Esophagus (tissue), 2 donors: Measurements from ENCODE around the gene GRM7. TPM values are rescaled to one million over a fixed set of nuclear protein-coding genes. Genes with fewer than 3 reads are reported as not detected.

Experiments used
- H3K27ac ChIP-seq, 2 donors: one replicate each; pipeline ENCODE4 v1.5.1; 2013; ENCODE audit warnings: low read depth in 2 of 2, mild to moderate bottlenecking in 2 of 2, inconsistent platforms in 1 of 2, low read length in 1 of 2, moderate library complexity in 1 of 2
- H3K27me3 ChIP-seq, 2 donors: one replicate each; pipeline ENCODE4 v1.6.1; 2013; ENCODE audit warnings: low read length in 2 of 2, control low read depth in 1 of 2, mild to moderate bottlenecking in 1 of 2; ENCODE audit not compliant: insufficient read depth in 2 of 2, control insufficient read depth in 1 of 2
- H3K36me3 ChIP-seq, 2 donors: one replicate each; pipeline ENCODE4 v1.6.1; 2013; ENCODE audit warnings: low read length in 1 of 2; ENCODE audit not compliant: control insufficient read depth in 2 of 2, insufficient read depth in 2 of 2
- H3K4me1 ChIP-seq, 2 donors: one replicate each; pipeline ENCODE4 v1.6.1; 2013; ENCODE audit warnings: low read length in 1 of 2; ENCODE audit not compliant: control insufficient read depth in 2 of 2, insufficient read depth in 2 of 2
- H3K4me3 ChIP-seq, 2 donors: one replicate each; pipeline ENCODE4 v1.5.1; 2013; ENCODE audit warnings: low read length in 2 of 2, mild to moderate bottlenecking in 2 of 2, low read depth in 1 of 2, moderate library complexity in 1 of 2
- H3K9me3 ChIP-seq, 2 donors: one replicate each; pipeline ENCODE4 v1.6.1; 2013; ENCODE audit warnings: mild to moderate bottlenecking in 2 of 2, low read depth in 1 of 2, low read length in 1 of 2, moderate library complexity in 1 of 2; ENCODE audit not compliant: control insufficient read depth in 2 of 2, insufficient read depth in 1 of 2
- WGBS, 2 donors: extraction: QIAGEN DNeasy Blood & Tissue Kit; methylation state at CpG; one replicate each; pipeline ENCODE4 v1.1.7; 2013; 5-methylcytosine and 5-hydroxymethylcytosine counted together
- polyA plus RNA-seq, 2 donors: library from polyadenylated mRNA; stranded (reverse); fragments of 200-250 nt; gene quantifications; one replicate each; pipeline ENCODE4 v1.2.3, GENCODE V29; 2013
- donor health status: healthy with polysubstance abuse.
- donor health status: Bipolar disorder and iron deficiency.

GRM7 gene
- polyA plus RNA-seq, 2 donors: 0.01 TPM; not detected in 1

DNA sequence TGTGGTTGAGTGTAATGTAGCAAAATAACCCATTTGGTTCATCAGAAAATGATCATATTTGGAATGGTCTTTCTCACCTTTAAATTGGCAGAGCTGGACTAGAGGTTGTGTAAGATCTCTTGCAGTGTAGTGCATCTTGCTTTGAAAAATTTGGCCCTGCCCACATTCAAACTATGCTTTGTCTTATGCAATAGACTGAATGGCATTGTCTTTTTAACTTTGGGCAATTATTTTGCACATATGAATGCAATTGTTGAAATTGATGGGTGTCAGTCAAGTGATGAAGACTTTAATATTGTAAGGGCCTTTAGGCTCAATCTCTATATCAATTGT is 381.4 kb downstream of the GRM7 start:
- H3K36me3 ChIP-seq: no peaks in the 10 kb centered on the region
- H3K27me3 ChIP-seq: no peaks in the 10 kb centered on the region
- H3K9me3 ChIP-seq: no peaks in the 10 kb centered on the region
- H3K27ac ChIP-seq: no peak overlapping the region
- no peaks in the 10 kb centered on the region for H3K4me1 ChIP-seq
- no peak overlapping the region for H3K4me3 ChIP-seq

DNA sequence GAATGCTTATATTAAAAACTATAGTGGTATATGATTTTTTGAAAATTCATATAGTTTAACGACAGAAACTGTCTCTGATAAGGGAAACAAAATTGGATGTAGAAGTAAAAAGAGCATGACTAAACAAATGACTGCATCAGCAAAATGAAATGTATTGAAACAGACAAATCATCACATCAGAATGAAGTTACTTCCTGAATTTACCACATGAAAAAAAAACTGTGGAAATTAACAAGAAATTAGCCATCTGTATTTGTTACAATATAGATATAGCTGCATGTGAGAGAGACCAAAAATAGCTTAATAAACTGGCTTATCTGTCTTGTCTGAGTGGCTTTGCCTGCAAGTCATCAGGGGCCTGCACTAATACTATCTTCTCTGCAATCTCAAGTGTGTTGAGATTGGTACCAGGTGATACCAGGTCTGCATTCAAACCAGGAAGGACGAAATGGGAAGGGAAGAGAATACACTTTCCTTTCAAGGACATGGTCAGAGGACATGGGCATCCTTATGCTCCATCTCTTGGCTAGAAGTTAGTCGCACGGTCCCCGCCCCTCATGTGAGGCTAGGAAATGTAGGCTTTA is 388.7 kb downstream of the GRM7 start:
- WGBS, 2 donors: 84 to 86% methylated on average over 5 of the region's 5 CpGs
- no peak overlapping the region for H3K27ac ChIP-seq
- H3K9me3 ChIP-seq: no peaks in the 10 kb centered on the region
- no peaks in the 10 kb centered on the region for H3K4me1 ChIP-seq
- no peaks in the 10 kb centered on the region for H3K36me3 ChIP-seq
- H3K4me3 ChIP-seq: no peak overlapping the region
- H3K27me3 ChIP-seq: no peaks in the 10 kb centered on the region

DNA sequence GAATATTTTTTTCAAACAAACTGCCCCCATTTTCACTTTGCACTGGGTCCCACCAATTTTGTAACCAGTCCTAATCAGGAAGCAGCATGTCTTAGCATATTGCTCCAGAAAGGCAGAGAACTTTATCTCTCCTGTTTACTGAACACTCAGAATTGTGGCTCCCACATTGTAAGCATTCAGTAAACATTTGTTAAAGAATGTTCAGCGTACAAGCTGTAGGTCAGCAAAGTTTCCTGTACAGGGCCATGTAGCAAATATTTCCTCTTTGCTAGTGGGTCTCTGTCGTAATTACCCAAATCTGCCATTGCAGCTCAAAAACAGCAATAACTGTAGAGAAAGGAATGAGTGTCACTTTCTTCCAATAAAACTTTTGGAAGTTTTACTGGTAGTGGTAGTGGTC is 393.3 kb downstream of the GRM7 start:
- Histone ChIP-seq H3K4me1 (no peaks in the 10 kb centered on the region), H3K27me3 (no peaks in the 10 kb centered on the region), H3K9me3 (no peaks in the 10 kb centered on the region), H3K4me3 (no peak overlapping the region), H3K36me3 (no peaks in the 10 kb centered on the region), H3K27ac (no peak overlapping the region)
- 60 to 62% methylated on average over 2 of the region's 2 CpGs for WGBS, 2 donors

DNA sequence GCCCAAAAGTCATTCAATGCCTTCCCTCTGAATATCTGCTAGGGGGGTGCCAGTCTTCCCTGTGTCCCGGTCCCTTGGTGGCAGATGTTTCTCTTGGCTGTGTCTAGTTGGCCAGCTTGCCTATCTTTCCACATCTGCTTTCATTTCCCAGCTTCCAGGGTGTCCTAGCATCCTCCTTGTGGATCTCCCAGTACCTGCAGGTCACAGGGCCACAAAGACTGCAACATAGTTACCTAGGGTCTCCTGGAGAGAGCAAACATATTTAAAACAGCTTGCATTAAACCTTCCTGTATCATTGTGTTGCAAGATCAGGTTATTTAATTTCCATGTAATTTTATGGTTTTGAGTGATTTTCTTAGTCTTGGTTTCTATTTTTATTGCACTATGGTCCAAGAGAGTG is 400.1 kb downstream of the GRM7 start:
- no peak overlapping the region for H3K4me3 ChIP-seq
- H3K27ac ChIP-seq: no peak overlapping the region
- H3K9me3 ChIP-seq: peaks cover 3 to 9% of the 10 kb centered on the region in 2 donors
- no peaks in the 10 kb centered on the region for H3K27me3 ChIP-seq
- H3K36me3 ChIP-seq: no peaks in the 10 kb centered on the region
- no peaks in the 10 kb centered on the region for H3K4me1 ChIP-seq
- 68 to 81% methylated on average over 1 of the region's 1 CpG for WGBS, 2 donors

DNA sequence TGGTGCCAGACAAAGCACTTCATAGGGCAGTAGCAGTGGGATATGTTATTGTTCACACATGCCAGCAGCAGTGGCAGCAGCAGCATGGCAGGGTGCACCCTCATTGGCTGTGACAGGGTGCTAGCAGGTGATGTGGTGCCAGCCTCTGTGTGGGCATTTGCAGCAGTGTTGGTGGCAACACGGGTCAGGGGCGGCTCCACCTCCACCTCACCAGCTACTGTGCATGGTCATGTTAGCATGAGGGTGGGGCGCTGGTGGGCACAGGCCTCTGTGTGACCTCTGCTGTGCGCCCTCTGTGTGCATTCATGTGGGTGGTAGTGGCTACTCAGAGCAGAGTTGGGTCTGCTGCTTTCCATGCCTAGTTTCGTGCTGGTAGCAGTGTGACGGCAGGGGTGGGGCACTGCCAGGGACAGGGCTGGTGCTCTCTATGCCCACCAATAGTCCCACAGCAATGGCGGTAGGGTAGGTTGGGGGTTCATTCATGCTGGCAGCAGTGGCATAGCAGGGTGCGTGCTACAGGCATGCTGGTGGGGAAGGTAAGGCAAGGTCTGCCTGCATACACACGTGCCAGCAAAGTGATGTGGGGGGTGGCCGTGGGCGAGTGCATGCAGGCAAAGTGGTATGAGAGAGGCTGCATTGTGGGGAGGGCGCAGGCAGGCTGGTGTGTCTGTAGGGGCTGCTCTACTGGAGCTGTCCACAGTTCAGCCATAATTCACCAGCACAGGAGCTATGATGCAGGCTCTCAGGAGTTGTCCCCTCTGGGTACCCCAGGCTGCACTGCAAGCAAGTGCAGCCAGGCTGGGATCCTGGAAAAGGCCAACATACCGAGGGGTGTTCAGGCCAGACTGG is 402.7 kb downstream of the GRM7 start:
- H3K36me3 ChIP-seq: no peaks in the 10 kb centered on the region
- 91 to 94% methylated on average over 13 of the region's 13 CpGs for WGBS, 2 donors

DNA sequence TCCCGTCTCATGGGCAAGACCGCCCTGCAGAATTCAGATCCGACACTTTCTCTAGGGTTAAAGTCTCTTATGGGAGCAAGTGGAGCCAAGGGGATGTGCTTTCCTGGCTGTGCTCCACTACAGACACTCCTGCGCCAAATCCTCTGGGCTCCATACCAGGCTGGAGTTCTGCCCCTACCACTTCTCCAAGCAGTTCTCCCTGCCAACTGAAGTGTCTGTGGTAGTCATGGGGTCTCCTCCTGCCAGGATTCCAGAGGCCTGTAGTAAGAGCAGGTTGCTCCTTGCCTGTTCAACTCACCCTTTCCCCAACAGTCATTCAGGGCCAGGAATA is 403.2 kb downstream of the GRM7 start:
- no peak overlapping the region for H3K4me3 ChIP-seq
- 84 to 93% methylated on average over 4 of the region's 4 CpGs for WGBS, 2 donors
- peaks cover 3 to 9% of the 10 kb centered on the region in 2 donors for H3K9me3 ChIP-seq
- no peaks in the 10 kb centered on the region for H3K36me3 ChIP-seq
- H3K27ac ChIP-seq: no peak overlapping the region
- no peaks in the 10 kb centered on the region for H3K4me1 ChIP-seq
- no peaks in the 10 kb centered on the region for H3K27me3 ChIP-seq

More for the DNA sequence above, 402.7 kb downstream of the GRM7 start:
- Histone ChIP-seq H3K27ac (no peak overlapping the region), H3K4me1 (no peaks in the 10 kb centered on the region), H3K4me3 (no peak overlapping the region), H3K9me3 (peaks cover 3 to 9% of the 10 kb centered on the region in 2 donors), H3K27me3 (no peaks in the 10 kb centered on the region)

DNA sequence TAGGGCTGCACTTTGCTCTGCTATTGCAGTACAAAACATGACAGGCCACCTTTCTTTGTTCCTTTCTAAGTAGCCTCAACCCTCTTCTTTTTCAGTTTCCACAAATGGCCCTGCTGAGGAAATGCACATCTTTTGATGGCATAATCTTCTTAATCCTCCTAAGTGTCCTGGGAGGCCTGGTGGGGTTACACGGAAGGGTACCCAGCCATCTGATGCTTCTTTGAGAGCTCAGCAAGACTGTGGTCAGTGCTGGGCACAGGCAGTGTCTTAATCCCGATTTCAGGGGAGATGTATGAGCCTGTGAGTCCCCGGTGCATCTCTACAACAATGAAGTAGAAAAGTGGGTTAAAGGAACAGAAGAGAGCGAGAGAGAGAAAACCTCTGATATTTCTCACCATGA is 404.8 kb downstream of the GRM7 start:
- Histone ChIP-seq H3K36me3 (no peaks in the 10 kb centered on the region), H3K27me3 (no peaks in the 10 kb centered on the region), H3K9me3 (peaks cover 3 to 9% of the 10 kb centered on the region in 2 donors), H3K27ac (no peak overlapping the region), H3K4me1 (no peaks in the 10 kb centered on the region), H3K4me3 (no peak overlapping the region)
- WGBS, 2 donors: 57 to 58% methylated on average over 4 of the region's 4 CpGs

DNA sequence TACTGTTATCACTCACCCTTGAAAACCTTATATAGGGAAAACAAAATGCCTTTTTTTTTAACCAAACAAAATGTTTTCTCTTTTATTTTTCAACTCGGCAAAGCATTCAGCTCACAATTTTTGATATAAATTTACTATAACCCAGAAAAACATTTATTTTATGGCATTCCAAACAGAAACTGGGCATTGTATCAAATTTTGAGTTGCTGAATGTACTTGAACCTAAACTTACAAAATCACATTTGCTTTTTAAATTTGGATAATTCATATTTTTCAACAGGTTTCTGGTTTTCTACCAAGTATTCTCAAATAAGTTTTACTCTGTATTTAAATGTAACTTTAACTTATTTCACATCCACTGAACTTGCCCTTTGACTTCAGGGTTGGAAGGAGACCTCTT is 405.6 kb downstream of the GRM7 start:
- Histone ChIP-seq H3K9me3 (peaks cover 3 to 9% of the 10 kb centered on the region in 2 donors), H3K27me3 (no peaks in the 10 kb centered on the region), H3K4me3 (no peak overlapping the region), H3K27ac (no peak overlapping the region), H3K36me3 (no peaks in the 10 kb centered on the region), H3K4me1 (no peaks in the 10 kb centered on the region)
- 58 to 78% methylated on average over 1 of the region's 1 CpG for WGBS, 2 donors

DNA sequence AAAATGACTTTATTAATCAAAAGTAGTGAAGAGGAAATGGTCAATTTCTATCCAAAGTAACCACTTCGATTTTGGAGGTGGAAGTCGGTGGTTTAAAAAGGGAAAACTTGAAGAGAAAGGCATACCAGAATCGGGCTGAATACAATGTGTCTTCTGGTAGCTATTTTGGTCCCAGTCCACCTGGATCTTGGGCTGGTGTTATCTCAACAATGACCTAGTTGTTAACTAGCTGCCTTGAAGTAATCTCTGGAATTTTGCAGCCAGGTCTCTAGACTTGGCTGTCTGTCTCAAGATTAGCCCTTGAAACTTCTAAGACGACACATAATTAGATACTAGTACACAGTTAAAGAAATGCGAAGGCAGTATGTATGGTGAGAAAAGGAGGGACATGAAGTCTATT is 409.8 kb downstream of the GRM7 start:
- Histone ChIP-seq H3K36me3 (no peaks in the 10 kb centered on the region), H3K27me3 (no peaks in the 10 kb centered on the region), H3K4me1 (no peaks in the 10 kb centered on the region), H3K9me3 (no peaks in the 10 kb centered on the region), H3K4me3 (no peak overlapping the region), H3K27ac (no peak overlapping the region)
- 79 to 80% methylated on average over 5 of the region's 5 CpGs for WGBS, 2 donors

DNA sequence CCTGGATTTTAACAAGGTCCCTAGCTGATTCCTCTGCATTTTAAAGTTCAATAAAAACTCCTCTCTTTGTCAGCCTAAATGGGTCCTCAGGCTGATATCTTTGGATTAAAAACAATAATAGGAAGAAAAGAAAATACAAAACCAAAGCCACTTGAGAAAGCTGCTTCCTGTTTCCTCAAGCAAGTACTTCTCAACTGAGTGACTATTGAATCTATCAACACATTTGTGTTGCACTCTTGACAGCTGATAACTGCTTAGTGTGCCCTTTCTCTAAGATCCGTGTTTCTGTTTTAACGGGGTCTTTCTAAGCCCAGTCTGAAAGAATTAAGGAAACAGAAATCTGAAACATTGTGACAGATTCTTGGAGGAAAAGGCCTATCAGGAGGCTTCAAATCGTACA is 410.7 kb downstream of the GRM7 start:
- Histone ChIP-seq H3K27me3 (no peaks in the 10 kb centered on the region), H3K36me3 (no peaks in the 10 kb centered on the region), H3K4me1 (no peaks in the 10 kb centered on the region), H3K27ac (no peak overlapping the region), H3K9me3 (no peaks in the 10 kb centered on the region), H3K4me3 (no peak overlapping the region)
- WGBS, 2 donors: 64 to 69% methylated on average over 3 of the region's 3 CpGs
